ENCODE results near the gene CDK5R1. TPM values are rescaled to one million over a fixed set of nuclear protein-coding genes. Genes with fewer than 3 reads are reported as not detected.

Gene CDK5R1
- total and polyA plus RNA-seq, 2 donors (not counting 1 experiment from before 2014, with no cell fraction given), result 2.4 to 6.2 TPM

DNA sequence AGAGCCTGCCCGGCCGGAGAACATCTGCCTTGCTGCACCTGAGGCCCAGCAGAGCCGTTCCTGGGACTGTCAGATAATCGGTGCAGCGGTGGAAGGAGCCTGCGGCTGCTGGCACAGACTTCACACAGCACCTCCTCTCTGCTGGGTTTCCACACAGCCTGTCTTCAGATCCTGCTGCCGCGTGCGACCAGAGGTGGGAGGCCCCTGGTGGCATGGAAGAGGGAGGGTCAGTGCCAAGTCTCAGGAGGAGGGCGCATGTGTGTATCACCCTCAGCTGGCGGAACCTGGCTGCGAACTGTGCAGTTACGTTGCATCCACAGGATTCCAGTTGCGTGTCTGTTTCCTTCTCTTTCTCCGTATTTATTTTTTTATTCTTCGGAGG is 3.3 kb downstream of the CDK5R1 start:
- H3K27ac Mint-ChIP-seq, result peak overlapping the region; percentile 59

More for the DNA sequence above, 3.3 kb downstream of the CDK5R1 start:
- POLR2A ChIA-PET, result interaction anchor here (2.5 kb wide), 1 partner anchor 33 kb away, joined by 9 read pairs; no protein-coding TSS in a partner anchor
- no peaks in the 10 kb centered on the region for H3K9me3 Mint-ChIP-seq (ENCODE audit: insufficient read depth)
- ATAC-seq (ENCODE audit: low read depth) (no peak), DNase-seq (no peak)
- intact Hi-C loops (cut with micrococcal nuclease), result no loop called here
- peaks cover 0 to 12% of the 10 kb centered on the region in 2 experiments for H3K36me3 ChIP-seq (replicated peaks in 1 of 2; ENCODE audit: control extremely low read depth in 1 of 2, control insufficient read depth in 1 of 2, extremely low read depth in 1 of 2, insufficient read depth in 2 of 2, low read length in 1 of 2)
- CTCF ChIA-PET, result interaction anchor here (1.2 to 10.2 kb wide), 4 partner anchors 27 to 118 kb away, joined by 3 to 74 read pairs (median 6); no protein-coding TSS in a partner anchor
- H3K9ac ChIP-seq (ENCODE audit: low read length), result no peak overlapping the region
- peaks cover 0 to 5% (median 0%) of the 10 kb centered on the region in 3 donors for H3K9me3 ChIP-seq (ENCODE audit: control extremely low read depth in 1 of 3, control insufficient read depth in 2 of 3, insufficient read depth in 1 of 3, low read length in 2 of 3)
- 80% methylated on average over 10 of the region's 16 CpGs for WGBS (ENCODE audit: insufficient coverage)
- H3K79me2 ChIP-seq (ENCODE audit: control insufficient read depth, insufficient read depth, low read length), result peaks cover 45% of the 10 kb centered on the region
- no peak overlapping the region for H3K27ac ChIP-seq (ENCODE audit: low read length in 2 of 2)
- peaks cover 79% of the 10 kb centered on the region for H3K4me1 Mint-ChIP-seq
- H3K27me3 ChIP-seq (replicated peaks in 1 of 4; ENCODE audit: control extremely low read depth in 1 of 4, control insufficient read depth in 3 of 4, insufficient read depth in 4 of 4, low read length in 3 of 4), result no peaks in the 10 kb centered on the region
- peak overlapping the region; percentile 2 for H2AFZ ChIP-seq (ENCODE audit: insufficient read depth, low read depth, low read length, poor library complexity, severe bottlenecking)
- H3K4me2 ChIP-seq (replicated peaks; ENCODE audit: low read depth, low read length, poor library complexity, severe bottlenecking), result peak overlapping the region; percentile 96
- H3K27me3 Mint-ChIP-seq, result no peaks in the 10 kb centered on the region
- peak overlapping the region; percentile 90 for H3K4me3 Mint-ChIP-seq
- peaks cover 11% of the 10 kb centered on the region for H4K20me1 ChIP-seq (ENCODE audit: control insufficient read depth, insufficient read depth, low read length, poor library complexity, severe bottlenecking)
- TF ChIP-seq, protein P1, sequence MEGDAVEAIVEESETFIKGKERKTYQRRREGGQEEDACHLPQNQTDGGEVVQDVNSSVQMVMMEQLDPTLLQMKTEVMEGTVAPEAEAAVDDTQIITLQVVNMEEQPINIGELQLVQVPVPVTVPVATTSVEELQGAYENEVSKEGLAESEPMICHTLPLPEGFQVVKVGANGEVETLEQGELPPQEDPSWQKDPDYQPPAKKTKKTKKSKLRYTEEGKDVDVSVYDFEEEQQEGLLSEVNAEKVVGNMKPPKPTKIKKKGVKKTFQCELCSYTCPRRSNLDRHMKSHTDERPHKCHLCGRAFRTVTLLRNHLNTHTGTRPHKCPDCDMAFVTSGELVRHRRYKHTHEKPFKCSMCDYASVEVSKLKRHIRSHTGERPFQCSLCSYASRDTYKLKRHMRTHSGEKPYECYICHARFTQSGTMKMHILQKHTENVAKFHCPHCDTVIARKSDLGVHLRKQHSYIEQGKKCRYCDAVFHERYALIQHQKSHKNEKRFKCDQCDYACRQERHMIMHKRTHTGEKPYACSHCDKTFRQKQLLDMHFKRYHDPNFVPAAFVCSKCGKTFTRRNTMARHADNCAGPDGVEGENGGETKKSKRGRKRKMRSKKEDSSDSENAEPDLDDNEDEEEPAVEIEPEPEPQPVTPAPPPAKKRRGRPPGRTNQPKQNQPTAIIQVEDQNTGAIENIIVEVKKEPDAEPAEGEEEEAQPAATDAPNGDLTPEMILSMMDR (IDR thresholded peaks at IDR 0.05), result no peak
- TF ChIP-seq EZH2 (IDR thresholded peaks at IDR 0.05; ENCODE audit: borderline replicate concordance, insufficient read depth, low read depth, low read length, poor library complexity, severe bottlenecking), result no peak
- H3K4me1 ChIP-seq (ENCODE audit: control insufficient read depth in 2 of 2, insufficient read depth in 2 of 2, low read length in 2 of 2), result peaks cover 78 to 80% of the 10 kb centered on the region in 2 donors
- H3K4me3 ChIP-seq (ENCODE audit: control extremely low read depth in 1 of 5, extremely low read depth in 1 of 5, insufficient read depth in 1 of 5, low read depth in 2 of 5, low read length in 4 of 5), result peak overlapping the region in 2 of 5 experiments; percentile 3 to 25
